IMR-90 (cell line): ENCODE measurements around the gene C6orf47. TPM values are rescaled to one million over a fixed set of nuclear protein-coding genes. Genes with fewer than 3 reads are reported as not detected.

Experiments
- ATAC-seq: fragments of 200-7000 bp; cut with Tn5 transposase; 2 replicates; pipeline ENCODE4 v1.9.1; 2020; ENCODE audit warnings: low read depth, mild to moderate bottlenecking, moderate library complexity
- BruUV-seq: library from RNA; stranded (reverse); fragments of 400-500 nt; replicated peaks from 2 replicates; lab custom pipeline; 2021; lab: Mats Ljungman, UMichigan
- CTCF ChIA-PET: fragments of 300-600 bp; formaldehyde crosslinking; extraction: SDS; loops from one replicate; lab custom pipeline; 2021; ENCODE audit warnings: antibody characterized with exemption; lab: Yijun Ruan, JAX
- POLR2A ChIA-PET: fragments of 300-600 bp; sonication (Branson Sonifier 250); formaldehyde crosslinking; loops from one replicate; lab custom pipeline; 2022; ENCODE audit warnings: antibody characterized with exemption; ENCODE audit not compliant: unreplicated experiment; lab: Charles Lee
- DNase-seq: peaks from one replicate; pipeline ENCODE4 v3.0.0; 2013
- H2AFZ ChIP-seq: replicated peaks from 2 replicates; pipeline ENCODE3; 2013; ENCODE audit warnings: low read length, mild to moderate bottlenecking; ENCODE audit not compliant: poor library complexity
- H2AK5ac ChIP-seq: 2 replicates; pipeline ENCODE4 v1.6.1; 2013; ENCODE audit warnings: low read depth, low read length, inconsistent platforms
- H2AK9ac ChIP-seq: replicated peaks from 2 replicates; pipeline ENCODE3; 2013; ENCODE audit warnings: mild to moderate bottlenecking, low read depth, low read length, moderate library complexity; ENCODE audit not compliant: poor library complexity
- H2BK120ac ChIP-seq: 2 replicates; pipeline ENCODE4 v1.6.1; 2013; ENCODE audit warnings: low read depth, low read length, inconsistent platforms
- H2BK15ac ChIP-seq: 3 replicates; pipeline ENCODE4 v1.6.1; 2013; ENCODE audit warnings: low read depth, low read length, inconsistent platforms
- H2BK20ac ChIP-seq: 2 replicates; pipeline ENCODE4 v1.6.1; 2013; ENCODE audit warnings: low read depth, mild to moderate bottlenecking, inconsistent platforms, low read length, moderate library complexity
- H2BK5ac ChIP-seq: 2 replicates; pipeline ENCODE4 v1.6.1; 2013; ENCODE audit warnings: mild to moderate bottlenecking, low read depth, low read length, inconsistent platforms; ENCODE audit not compliant: poor library complexity, severe bottlenecking
- H3K14ac ChIP-seq: replicated peaks from 2 replicates; pipeline ENCODE4 v1.6.1; 2013; ENCODE audit warnings: low read depth, low read length, inconsistent platforms
- H3K18ac ChIP-seq: 2 replicates; pipeline ENCODE4 v1.6.1; 2013; ENCODE audit warnings: low read depth, low read length, control low read depth
- H3K23ac ChIP-seq: 2 replicates; pipeline ENCODE4 v1.6.1; 2013; ENCODE audit warnings: low read depth, low read length, inconsistent platforms
- H3K27ac ChIP-seq: 2 replicates; pipeline ENCODE4 v1.5.1; 2013; ENCODE audit warnings: mild to moderate bottlenecking, control low read depth, low read length; ENCODE audit not compliant: insufficient read depth
- H3K27me3 ChIP-seq: 2 replicates; pipeline ENCODE4 v1.6.1; 2013; ENCODE audit warnings: low read length; ENCODE audit not compliant: control insufficient read depth, insufficient read depth
- H3K36me3 ChIP-seq: 2 replicates; pipeline ENCODE4 v1.6.1; 2013; ENCODE audit warnings: low read length, mixed read lengths; ENCODE audit not compliant: control insufficient read depth, insufficient read depth
- H3K4ac ChIP-seq: 2 replicates; pipeline ENCODE4 v1.6.1; 2013; ENCODE audit warnings: low read depth, low read length, inconsistent platforms
- H3K4me1 ChIP-seq: 2 replicates; pipeline ENCODE4 v1.6.1; 2013; ENCODE audit warnings: low read length, mixed read lengths; ENCODE audit not compliant: control insufficient read depth, insufficient read depth
- H3K4me2 ChIP-seq: 2 replicates; pipeline ENCODE4 v1.6.1; 2013; ENCODE audit warnings: low read depth, mild to moderate bottlenecking, control low read depth, low read length, moderate library complexity
- H3K4me3 ChIP-seq: 2 replicates; pipeline ENCODE4 v1.5.1; 2013; ENCODE audit warnings: low read depth, mild to moderate bottlenecking, control low read depth, low read length, moderate library complexity; ENCODE audit not compliant: insufficient read depth
- H3K56ac ChIP-seq: 2 replicates; pipeline ENCODE4 v1.6.1; 2013; ENCODE audit warnings: low read length, inconsistent platforms; ENCODE audit not compliant: insufficient read depth; ENCODE audit errors: extremely low read depth
- H3K79me1 ChIP-seq, 2 experiments: 2 replicates each; pipeline ENCODE4 v1.6.1; 2013; ENCODE audit warnings: low read length in 2 of 2, inconsistent platforms in 1 of 2, low read depth in 1 of 2
- H3K9ac ChIP-seq: 2 replicates; pipeline ENCODE4 v1.6.1; 2013; ENCODE audit warnings: low read depth, low read length, control low read depth
- H3K9me1 ChIP-seq: 2 replicates; pipeline ENCODE4 v1.6.1; 2013; ENCODE audit warnings: low read length, inconsistent platforms; ENCODE audit not compliant: insufficient read depth
- H3K9me3 ChIP-seq: 2 replicates; pipeline ENCODE4 v1.6.1; 2013; ENCODE audit warnings: low read length; ENCODE audit not compliant: control insufficient read depth, insufficient read depth
- H4K20me1 ChIP-seq: 2 replicates; pipeline ENCODE4 v1.6.1; 2013; ENCODE audit warnings: low read length, inconsistent platforms; ENCODE audit not compliant: insufficient read depth
- H4K5ac ChIP-seq: 2 replicates; pipeline ENCODE4 v1.6.1; 2013; ENCODE audit warnings: mild to moderate bottlenecking, low read depth, low read length, control low read depth
- H4K8ac ChIP-seq, 2 experiments: 2 replicates each; pipeline ENCODE4 v1.6.1; 2013; ENCODE audit warnings: low read depth in 2 of 2, low read length in 2 of 2, control low read depth in 1 of 2, inconsistent platforms in 1 of 2
- H4K91ac ChIP-seq: 2 replicates; pipeline ENCODE4 v1.6.1; 2013; ENCODE audit warnings: low read depth, low read length, inconsistent platforms; ENCODE audit not compliant: insufficient read depth
- BHLHE40 ChIP-seq: fragments of 150-350 bp; IDR thresholded peaks from 2 replicates; pipeline ENCODE4 v1.6.1; 2016; ENCODE audit warnings: mild to moderate bottlenecking, low read depth, low read length
- CEBPB ChIP-seq: IDR thresholded peaks from 2 replicates; pipeline ENCODE4 v1.6.1; 2012; ENCODE audit warnings: low read depth, low read length, improper control_type of control experiment
- CHD1 ChIP-seq: IDR thresholded peaks from 2 replicates; pipeline ENCODE4 v1.6.1; 2012; ENCODE audit warnings: low read depth, low read length, improper control_type of control experiment
- FOS ChIP-seq: fragments of 150-350 bp; IDR thresholded peaks from 2 replicates; pipeline ENCODE4 v1.6.1; 2016; ENCODE audit warnings: low read depth, low read length
- MAFK ChIP-seq: IDR thresholded peaks from 2 replicates; pipeline ENCODE4 v1.6.1; 2012; ENCODE audit warnings: low read depth, low read length, improper control_type of control experiment
- MAZ ChIP-seq: IDR thresholded peaks from 2 replicates; pipeline ENCODE4 v1.6.1; 2012; ENCODE audit warnings: low read depth, mild to moderate bottlenecking, low read length, improper control_type of control experiment, moderate library complexity, borderline replicate concordance
- MXI1 ChIP-seq: IDR thresholded peaks from 2 replicates; pipeline ENCODE4 v1.6.1; 2012; ENCODE audit warnings: low read depth, mild to moderate bottlenecking, low read length, moderate library complexity, borderline replicate concordance
- NFE2L2 ChIP-seq: fragments of 150-350 bp; IDR thresholded peaks from 2 replicates; pipeline ENCODE4 v1.6.1; 2016; ENCODE audit warnings: low read depth, mild to moderate bottlenecking, low read length
- POLR2A ChIP-seq: IDR thresholded peaks from 2 replicates; pipeline ENCODE4 v1.6.1; 2012; ENCODE audit warnings: mild to moderate bottlenecking, low read depth, low read length
- RAD21 ChIP-seq: IDR thresholded peaks from 2 replicates; pipeline ENCODE4 v1.6.1; 2012; ENCODE audit warnings: low read length, improper control_type of control experiment
- RCOR1 ChIP-seq: IDR thresholded peaks from 2 replicates; pipeline ENCODE4 v1.6.1; 2012; ENCODE audit warnings: mild to moderate bottlenecking, low read length, improper control_type of control experiment; ENCODE audit not compliant: insufficient replicate concordance
- RFX5 ChIP-seq: IDR thresholded peaks from 2 replicates; pipeline ENCODE4 v1.8.0; 2012; ENCODE audit warnings: low read depth, mild to moderate bottlenecking, low read length, moderate library complexity
- SMC3 ChIP-seq: fragments of 150-350 bp; IDR thresholded peaks from 2 replicates; pipeline ENCODE4 v1.6.1; 2016; ENCODE audit warnings: low read depth, mild to moderate bottlenecking, antibody characterized with exemption, low read length, moderate library complexity
- WGBS, 2 experiments: methylation state at CpG; one replicate each; pipeline versions ENCODE4 v1.1.5 to v1.1.7; 2013; ENCODE audit warnings: missing lambda C conversion rate in 2 of 2; ENCODE audit not compliant: insufficient read length in 1 of 2; ENCODE audit errors: extremely low coverage in 2 of 2; 5-methylcytosine and 5-hydroxymethylcytosine counted together
- dilution Hi-C: fragments of 300-500 bp; cut with HindIII; formaldehyde crosslinking; loops from one replicate; pipeline ENCODE4 v1.14.3; 2018; ENCODE audit warnings: low sequenced_read_pairs; ENCODE audit not compliant: unreplicated experiment
- in situ Hi-C: fragments of 300-500 bp; cut with MboI; formaldehyde crosslinking; loops from 3 replicates; pipeline ENCODE4 v1.14.3; 2019; ENCODE audit warnings: low sequenced_read_pairs, inconsistent platforms, mixed read lengths
- intact Hi-C: fragments of 100-400 bp; cut with micrococcal nuclease; formaldehyde crosslinking; loops from 2 replicates; pipeline ENCODE4 v1.10.0; 2022
- polyA plus RNA-seq, 3 experiments: library from polyadenylated mRNA; depleted of rRNA; stranded (reverse); fragments of >200 nt; gene quantifications; 2 replicates each; pipeline ENCODE4 v1.2.3, GENCODE V29; 2012; ENCODE audit warnings: low replicate concordance in 1 of 3
- total RNA-seq: library from RNA; depleted of rRNA; stranded (reverse); fragments of >200 nt; gene quantifications from 2 replicates; pipeline ENCODE4 v1.2.3, GENCODE V29; 2012
- TF ChIP-seq, protein P1 (sequence below): fragments of 150-350 bp; IDR thresholded peaks from 2 replicates; pipeline ENCODE4 v1.6.1; 2017; ENCODE audit warnings: mild to moderate bottlenecking, antibody characterized with exemption, low read length, low read depth
- TF ChIP-seq, protein P2 (sequence below): fragments of 150-350 bp; IDR thresholded peaks from 2 replicates; pipeline ENCODE4 v1.6.1; 2016; ENCODE audit warnings: low read depth, mild to moderate bottlenecking, low read length, moderate library complexity, borderline replicate concordance
- TF ChIP-seq, protein P3 (sequence below): conservative IDR thresholded peaks from 2 replicates; pipeline ENCODE4 v1.5.1; 2012; ENCODE audit warnings: mild to moderate bottlenecking, low read depth, low read length, improper control_type of control experiment

C6orf47 gene
- total and polyA plus RNA-seq, 2 of the 4 experiments (the other 2 are of a cell fraction), result 8.9 to 14.2 TPM

DNA sequence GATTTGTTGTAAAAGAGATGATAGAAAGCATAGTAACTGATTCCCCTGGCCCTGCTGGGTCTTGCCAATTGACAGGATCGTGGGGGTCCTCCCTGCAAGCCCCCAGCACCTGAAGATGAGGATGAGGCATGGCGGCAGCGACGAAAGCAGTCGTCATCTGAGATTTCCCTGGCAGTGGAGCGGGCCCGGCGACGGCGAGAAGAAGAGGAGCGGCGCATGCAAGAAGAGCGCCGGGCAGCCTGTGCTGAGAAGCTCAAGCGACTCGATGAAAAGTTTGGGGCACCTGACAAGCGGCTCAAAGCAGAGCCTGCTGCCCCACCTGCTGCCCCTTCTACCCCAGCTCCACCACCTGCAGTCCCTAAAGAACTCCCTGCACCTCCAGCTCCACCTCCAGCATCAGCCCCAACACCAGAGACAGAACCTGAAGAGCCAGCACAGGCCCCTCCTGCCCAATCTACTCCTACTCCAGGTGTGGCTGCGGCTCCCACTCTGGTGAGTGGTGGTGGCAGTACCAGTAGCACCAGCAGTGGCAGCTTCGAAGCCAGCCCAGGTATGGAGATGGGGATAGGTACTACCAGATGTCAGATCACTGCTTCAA, 32.8 kb downstream of the C6orf47 start:
- Histone ChIP-seq H4K20me1 (peaks cover 38% of the 10 kb centered on the region), H3K56ac (no peak overlapping the region)

More for the DNA sequence above, 32.8 kb downstream of the C6orf47 start:
- 96% methylated on average over 12 of the region's 19 CpGs; no CpG with 5 or more reads in 1 of the 2 experiments for WGBS, 2 experiments
- ChIA-PET POLR2A (interaction anchor here (0.6 kb wide), 1 partner anchor 181 kb away, joined by 3 read pairs; no protein-coding TSS in a partner anchor), CTCF (no interaction called here)
- DNase-seq (no peak), ATAC-seq (no peak)
- in situ Hi-C loops, result no loop called here
- intact Hi-C loops, result no loop called here
- Histone ChIP-seq H3K9me3 (no peaks in the 10 kb centered on the region), H3K79me1 (peaks cover 30 to 73% of the 10 kb centered on the region in 2 experiments), H2BK120ac (no peak overlapping the region), H3K36me3 (peaks cover 92% of the 10 kb centered on the region), H2AK9ac (no peak overlapping the region), H4K5ac (no peak overlapping the region), H3K4me2 (no peak overlapping the region), H3K14ac (no peak overlapping the region), H2BK5ac (no peak overlapping the region), H2AFZ (no peak overlapping the region), H4K91ac (no peak overlapping the region), H4K8ac (no peak overlapping the region), H3K4me1 (no peaks in the 10 kb centered on the region), H3K27me3 (no peaks in the 10 kb centered on the region), H3K4me3 (no peak overlapping the region), H3K27ac (no peak overlapping the region), H2BK20ac (no peak overlapping the region), H3K9me1 (peaks cover 6% of the 10 kb centered on the region), H3K18ac (no peak overlapping the region), H3K4ac (no peak overlapping the region), H3K9ac (no peak overlapping the region), H3K23ac (no peak overlapping the region), H2AK5ac (no peak overlapping the region), H2BK15ac (no peak overlapping the region)
- dilution Hi-C loops, result no loop called here
- TF ChIP-seq, protein P1, sequence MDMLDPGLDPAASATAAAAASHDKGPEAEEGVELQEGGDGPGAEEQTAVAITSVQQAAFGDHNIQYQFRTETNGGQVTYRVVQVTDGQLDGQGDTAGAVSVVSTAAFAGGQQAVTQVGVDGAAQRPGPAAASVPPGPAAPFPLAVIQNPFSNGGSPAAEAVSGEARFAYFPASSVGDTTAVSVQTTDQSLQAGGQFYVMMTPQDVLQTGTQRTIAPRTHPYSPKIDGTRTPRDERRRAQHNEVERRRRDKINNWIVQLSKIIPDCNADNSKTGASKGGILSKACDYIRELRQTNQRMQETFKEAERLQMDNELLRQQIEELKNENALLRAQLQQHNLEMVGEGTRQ, result no peak
- no peak for TF ChIP-seq SMC3
- no peak for TF ChIP-seq NFE2L2
- TF ChIP-seq, protein P2, sequence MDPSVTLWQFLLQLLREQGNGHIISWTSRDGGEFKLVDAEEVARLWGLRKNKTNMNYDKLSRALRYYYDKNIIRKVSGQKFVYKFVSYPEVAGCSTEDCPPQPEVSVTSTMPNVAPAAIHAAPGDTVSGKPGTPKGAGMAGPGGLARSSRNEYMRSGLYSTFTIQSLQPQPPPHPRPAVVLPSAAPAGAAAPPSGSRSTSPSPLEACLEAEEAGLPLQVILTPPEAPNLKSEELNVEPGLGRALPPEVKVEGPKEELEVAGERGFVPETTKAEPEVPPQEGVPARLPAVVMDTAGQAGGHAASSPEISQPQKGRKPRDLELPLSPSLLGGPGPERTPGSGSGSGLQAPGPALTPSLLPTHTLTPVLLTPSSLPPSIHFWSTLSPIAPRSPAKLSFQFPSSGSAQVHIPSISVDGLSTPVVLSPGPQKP, result no peak
- TF ChIP-seq MAZ, result no peak
- TF ChIP-seq FOS, result no peak
- TF ChIP-seq, protein P3, sequence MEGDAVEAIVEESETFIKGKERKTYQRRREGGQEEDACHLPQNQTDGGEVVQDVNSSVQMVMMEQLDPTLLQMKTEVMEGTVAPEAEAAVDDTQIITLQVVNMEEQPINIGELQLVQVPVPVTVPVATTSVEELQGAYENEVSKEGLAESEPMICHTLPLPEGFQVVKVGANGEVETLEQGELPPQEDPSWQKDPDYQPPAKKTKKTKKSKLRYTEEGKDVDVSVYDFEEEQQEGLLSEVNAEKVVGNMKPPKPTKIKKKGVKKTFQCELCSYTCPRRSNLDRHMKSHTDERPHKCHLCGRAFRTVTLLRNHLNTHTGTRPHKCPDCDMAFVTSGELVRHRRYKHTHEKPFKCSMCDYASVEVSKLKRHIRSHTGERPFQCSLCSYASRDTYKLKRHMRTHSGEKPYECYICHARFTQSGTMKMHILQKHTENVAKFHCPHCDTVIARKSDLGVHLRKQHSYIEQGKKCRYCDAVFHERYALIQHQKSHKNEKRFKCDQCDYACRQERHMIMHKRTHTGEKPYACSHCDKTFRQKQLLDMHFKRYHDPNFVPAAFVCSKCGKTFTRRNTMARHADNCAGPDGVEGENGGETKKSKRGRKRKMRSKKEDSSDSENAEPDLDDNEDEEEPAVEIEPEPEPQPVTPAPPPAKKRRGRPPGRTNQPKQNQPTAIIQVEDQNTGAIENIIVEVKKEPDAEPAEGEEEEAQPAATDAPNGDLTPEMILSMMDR, result no peak
- TF ChIP-seq CHD1, result no peak
- TF ChIP-seq RAD21, result no peak
- TF ChIP-seq CEBPB, result no peak
- TF ChIP-seq RCOR1, result no peak
- TF ChIP-seq BHLHE40, result no peak
- TF ChIP-seq MAFK, result no peak
- no peak for TF ChIP-seq POLR2A
- no peak for TF ChIP-seq MXI1
- no peak for TF ChIP-seq RFX5
- BruUV-seq, result no TSS peak
